ENCODE results near the gene AACS. TPM values are rescaled to one million over a fixed set of nuclear protein-coding genes. Genes with fewer than 3 reads are reported as not detected.

Gene AACS
- total and polyA plus RNA-seq, 2 of the 4 experiments (the other 2 are of a cell fraction) = 22.0 to 24.9 TPM

DNA sequence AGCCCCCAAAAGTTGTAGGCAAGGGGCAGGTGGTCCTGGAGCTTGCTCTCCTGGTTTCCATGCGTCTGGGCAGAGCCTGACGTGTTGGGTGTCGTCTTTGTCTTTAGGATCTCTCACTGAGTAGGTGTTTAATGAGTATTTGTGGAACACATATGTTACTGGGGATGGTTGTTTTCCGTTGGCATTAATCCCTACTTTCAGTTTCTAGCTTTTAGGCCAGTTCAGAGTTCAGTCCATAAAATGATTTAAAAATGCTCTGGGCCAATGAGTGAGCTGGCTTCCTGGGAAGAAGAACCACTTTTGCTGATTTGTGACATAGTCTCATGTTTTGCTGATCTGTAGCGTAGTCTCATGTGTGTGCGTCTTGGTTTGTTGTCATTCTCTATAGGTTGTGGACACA is 10.9 kb downstream of the AACS start:
- no peak for ATAC-seq (ENCODE audit: low read depth)
- in situ Hi-C loops (cut with MboI; ENCODE audit: low sequenced_read_pairs) = no loop called here
- CTCF ChIA-PET = no interaction called here

More for the DNA sequence above, 10.9 kb downstream of the AACS start:
- Histone ChIP-seq H4K8ac (ENCODE audit: low read depth in 2 of 2, low read length in 2 of 2) (no peak overlapping the region), H4K91ac (ENCODE audit: insufficient read depth, low read depth, low read length) (no peak overlapping the region), H3K4me2 (ENCODE audit: low read depth, low read length) (no peak overlapping the region), H3K4me1 (ENCODE audit: control insufficient read depth, insufficient read depth, low read length) (no peaks in the 10 kb centered on the region), H3K79me1 (ENCODE audit: low read depth in 1 of 2, low read length in 2 of 2) (peaks cover 6% of the 10 kb centered on the region in 2 experiments), H3K56ac (ENCODE audit: extremely low read depth, insufficient read depth, low read length) (no peak overlapping the region), H3K9me1 (ENCODE audit: insufficient read depth, low read length) (peaks cover 4% of the 10 kb centered on the region; the same call in 1 of the 2 replicates), H3K36me3 (ENCODE audit: control insufficient read depth, insufficient read depth, low read length) (peaks cover 22% of the 10 kb centered on the region), H2BK20ac (ENCODE audit: low read depth, low read length) (no peak overlapping the region), H2AK5ac (ENCODE audit: low read depth, low read length) (no peak overlapping the region), H3K4me3 (ENCODE audit: insufficient read depth, low read depth, low read length) (no peak overlapping the region), H2BK5ac (ENCODE audit: low read depth, low read length, poor library complexity, severe bottlenecking) (no peak overlapping the region), H4K20me1 (ENCODE audit: insufficient read depth, low read length) (no peaks in the 10 kb centered on the region), H3K14ac (replicated peaks; ENCODE audit: low read depth, low read length) (no peak overlapping the region), H2BK15ac (ENCODE audit: low read depth, low read length) (no peak overlapping the region), H3K27ac (ENCODE audit: insufficient read depth, low read length) (no peak overlapping the region), H2BK120ac (ENCODE audit: low read depth, low read length) (no peak overlapping the region), H3K9me3 (ENCODE audit: control insufficient read depth, insufficient read depth, low read length) (no peaks in the 10 kb centered on the region), H4K5ac (ENCODE audit: low read depth, low read length) (no peak overlapping the region), H2AFZ (replicated peaks; ENCODE audit: low read length, poor library complexity) (no peak overlapping the region), H3K27me3 (ENCODE audit: control insufficient read depth, insufficient read depth, low read length) (no peaks in the 10 kb centered on the region), H2AK9ac (replicated peaks; ENCODE audit: low read depth, low read length, poor library complexity) (no peak overlapping the region), H3K18ac (ENCODE audit: low read depth, low read length) (no peak overlapping the region), H3K9ac (ENCODE audit: low read depth, low read length) (no peak overlapping the region), H3K4ac (ENCODE audit: low read depth, low read length) (no peak overlapping the region), H3K23ac (ENCODE audit: low read depth, low read length) (no peak overlapping the region)
- POLR2A ChIA-PET (ENCODE audit: unreplicated experiment) = no interaction called here
- WGBS, 2 experiments (ENCODE audit: extremely low coverage in 2 of 2, insufficient read length in 1 of 2) = 96% methylated on average over 4 of the region's 6 CpGs; no CpG with 5 or more reads in 1 of the 2 experiments
- intact Hi-C loops (cut with micrococcal nuclease) (no loop called here), dilution Hi-C loops (cut with HindIII; ENCODE audit: low sequenced_read_pairs, unreplicated experiment) (no loop called here)
- no peak for DNase-seq
- no peak for TF ChIP-seq SMC3 (IDR thresholded peaks at IDR 0.05; ENCODE audit: low read depth, low read length)
- TF ChIP-seq, protein P1, sequence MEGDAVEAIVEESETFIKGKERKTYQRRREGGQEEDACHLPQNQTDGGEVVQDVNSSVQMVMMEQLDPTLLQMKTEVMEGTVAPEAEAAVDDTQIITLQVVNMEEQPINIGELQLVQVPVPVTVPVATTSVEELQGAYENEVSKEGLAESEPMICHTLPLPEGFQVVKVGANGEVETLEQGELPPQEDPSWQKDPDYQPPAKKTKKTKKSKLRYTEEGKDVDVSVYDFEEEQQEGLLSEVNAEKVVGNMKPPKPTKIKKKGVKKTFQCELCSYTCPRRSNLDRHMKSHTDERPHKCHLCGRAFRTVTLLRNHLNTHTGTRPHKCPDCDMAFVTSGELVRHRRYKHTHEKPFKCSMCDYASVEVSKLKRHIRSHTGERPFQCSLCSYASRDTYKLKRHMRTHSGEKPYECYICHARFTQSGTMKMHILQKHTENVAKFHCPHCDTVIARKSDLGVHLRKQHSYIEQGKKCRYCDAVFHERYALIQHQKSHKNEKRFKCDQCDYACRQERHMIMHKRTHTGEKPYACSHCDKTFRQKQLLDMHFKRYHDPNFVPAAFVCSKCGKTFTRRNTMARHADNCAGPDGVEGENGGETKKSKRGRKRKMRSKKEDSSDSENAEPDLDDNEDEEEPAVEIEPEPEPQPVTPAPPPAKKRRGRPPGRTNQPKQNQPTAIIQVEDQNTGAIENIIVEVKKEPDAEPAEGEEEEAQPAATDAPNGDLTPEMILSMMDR (conservative IDR thresholded peaks at IDR 0.05; ENCODE audit: low read depth, low read length) = no peak
- no peak for TF ChIP-seq RAD21 (IDR thresholded peaks at IDR 0.05; ENCODE audit: low read length)
- TF ChIP-seq RFX5 (IDR thresholded peaks at IDR 0.05; ENCODE audit: low read depth, low read length) = no peak
- TF ChIP-seq MAFK (IDR thresholded peaks at IDR 0.05; ENCODE audit: low read depth, low read length) = no peak
- no peak for TF ChIP-seq NFE2L2 (IDR thresholded peaks at IDR 0.05; ENCODE audit: low read depth, low read length)
- TF ChIP-seq BHLHE40 (IDR thresholded peaks at IDR 0.05; ENCODE audit: low read depth, low read length) = no peak
- no peak for TF ChIP-seq CHD1 (IDR thresholded peaks at IDR 0.05; ENCODE audit: low read depth, low read length)
- TF ChIP-seq FOS (IDR thresholded peaks at IDR 0.05; ENCODE audit: low read depth, low read length) = no peak
- TF ChIP-seq MXI1 (IDR thresholded peaks at IDR 0.05; ENCODE audit: borderline replicate concordance, low read depth, low read length) = no peak
- no peak for TF ChIP-seq RCOR1 (IDR thresholded peaks at IDR 0.05; ENCODE audit: insufficient replicate concordance, low read length)
- no TSS peak for BruUV-seq (replicated peaks)
